Measurements from ENCODE around the gene PDZK1IP1. TPM values are rescaled to one million over a fixed set of nuclear protein-coding genes. Genes with fewer than 3 reads are reported as not detected.

Gene PDZK1IP1
- total and polyA plus RNA-seq, 4 donors: 0.75 to 2.2 (median 0.98) TPM

GRCh38 chr1:47207803-47208373 lies 18.1 kb upstream of the PDZK1IP1 start:
- peaks cover 0 to 3% (median 0%) of the 10 kb centered on the region in 4 donors for H3K27me3 ChIP-seq (ENCODE audit: control insufficient read depth in 4 of 4, insufficient read depth in 4 of 4, low read length in 3 of 4)

More at GRCh38 chr1:47207803-47208373, 18.1 kb upstream of the PDZK1IP1 start:
- H3K9ac ChIP-seq (ENCODE audit: low read depth in 1 of 2, low read length in 2 of 2): no peak overlapping the region
- DNase-seq (ENCODE audit: low spot score): no peak
- H3K4me1 ChIP-seq (ENCODE audit: control insufficient read depth in 4 of 4, insufficient read depth in 4 of 4, low read length in 3 of 4): no peaks in the 10 kb centered on the region
- TF ChIP-seq YY1 (IDR thresholded peaks at IDR 0.05) (no peak), RXRA (IDR thresholded peaks at IDR 0.05) (no peak), RAD21 (IDR thresholded peaks at IDR 0.05) (no peak), NR2F2 (IDR thresholded peaks at IDR 0.05) (no peak), TAF1 (conservative IDR thresholded peaks at IDR 0.05) (no peak), EGR1 (IDR thresholded peaks at IDR 0.05; ENCODE audit: low read depth in 2 of 2) (no peak), HNF4G (IDR thresholded peaks at IDR 0.05) (no peak), HNF4A (conservative IDR thresholded peaks at IDR 0.05) (no peak), REST (IDR thresholded peaks at IDR 0.05) (no peak), FOXA2 (IDR thresholded peaks at IDR 0.05) (no peak), SP1 (IDR thresholded peaks at IDR 0.05) (no peak), MAX (IDR thresholded peaks at IDR 0.05) (no peak), JUND (IDR thresholded peaks at IDR 0.05) (no peak), FOXA1 (IDR thresholded peaks at IDR 0.05) (no peak), GABPA (IDR thresholded peaks at IDR 0.05 in 1 of 2, conservative IDR thresholded peaks at IDR 0.05 in 1 of 2) (no peak)
- TF ChIP-seq, protein P1, sequence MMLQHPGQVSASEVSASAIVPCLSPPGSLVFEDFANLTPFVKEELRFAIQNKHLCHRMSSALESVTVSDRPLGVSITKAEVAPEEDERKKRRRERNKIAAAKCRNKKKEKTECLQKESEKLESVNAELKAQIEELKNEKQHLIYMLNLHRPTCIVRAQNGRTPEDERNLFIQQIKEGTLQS (IDR thresholded peaks at IDR 0.05): no peak
- TF ChIP-seq, protein P2, sequence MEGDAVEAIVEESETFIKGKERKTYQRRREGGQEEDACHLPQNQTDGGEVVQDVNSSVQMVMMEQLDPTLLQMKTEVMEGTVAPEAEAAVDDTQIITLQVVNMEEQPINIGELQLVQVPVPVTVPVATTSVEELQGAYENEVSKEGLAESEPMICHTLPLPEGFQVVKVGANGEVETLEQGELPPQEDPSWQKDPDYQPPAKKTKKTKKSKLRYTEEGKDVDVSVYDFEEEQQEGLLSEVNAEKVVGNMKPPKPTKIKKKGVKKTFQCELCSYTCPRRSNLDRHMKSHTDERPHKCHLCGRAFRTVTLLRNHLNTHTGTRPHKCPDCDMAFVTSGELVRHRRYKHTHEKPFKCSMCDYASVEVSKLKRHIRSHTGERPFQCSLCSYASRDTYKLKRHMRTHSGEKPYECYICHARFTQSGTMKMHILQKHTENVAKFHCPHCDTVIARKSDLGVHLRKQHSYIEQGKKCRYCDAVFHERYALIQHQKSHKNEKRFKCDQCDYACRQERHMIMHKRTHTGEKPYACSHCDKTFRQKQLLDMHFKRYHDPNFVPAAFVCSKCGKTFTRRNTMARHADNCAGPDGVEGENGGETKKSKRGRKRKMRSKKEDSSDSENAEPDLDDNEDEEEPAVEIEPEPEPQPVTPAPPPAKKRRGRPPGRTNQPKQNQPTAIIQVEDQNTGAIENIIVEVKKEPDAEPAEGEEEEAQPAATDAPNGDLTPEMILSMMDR (IDR thresholded peaks at IDR 0.05; ENCODE audit: low read depth, low read length, missing input control): no peak
- TF ChIP-seq, protein P3, sequence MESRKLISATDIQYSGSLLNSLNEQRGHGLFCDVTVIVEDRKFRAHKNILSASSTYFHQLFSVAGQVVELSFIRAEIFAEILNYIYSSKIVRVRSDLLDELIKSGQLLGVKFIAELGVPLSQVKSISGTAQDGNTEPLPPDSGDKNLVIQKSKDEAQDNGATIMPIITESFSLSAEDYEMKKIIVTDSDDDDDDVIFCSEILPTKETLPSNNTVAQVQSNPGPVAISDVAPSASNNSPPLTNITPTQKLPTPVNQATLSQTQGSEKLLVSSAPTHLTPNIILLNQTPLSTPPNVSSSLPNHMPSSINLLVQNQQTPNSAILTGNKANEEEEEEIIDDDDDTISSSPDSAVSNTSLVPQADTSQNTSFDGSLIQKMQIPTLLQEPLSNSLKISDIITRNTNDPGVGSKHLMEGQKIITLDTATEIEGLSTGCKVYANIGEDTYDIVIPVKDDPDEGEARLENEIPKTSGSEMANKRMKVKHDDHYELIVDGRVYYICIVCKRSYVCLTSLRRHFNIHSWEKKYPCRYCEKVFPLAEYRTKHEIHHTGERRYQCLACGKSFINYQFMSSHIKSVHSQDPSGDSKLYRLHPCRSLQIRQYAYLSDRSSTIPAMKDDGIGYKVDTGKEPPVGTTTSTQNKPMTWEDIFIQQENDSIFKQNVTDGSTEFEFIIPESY (IDR thresholded peaks at IDR 0.05): no peak
- 73% methylated on average over 8 of the region's 8 CpGs for WGBS
- no peaks in the 10 kb centered on the region for H3K9me3 ChIP-seq (ENCODE audit: control insufficient read depth in 4 of 4, low read length in 3 of 4)
- H3K4me3 ChIP-seq (ENCODE audit: low read depth in 1 of 3, low read length in 3 of 3): no peak overlapping the region
- no peaks in the 10 kb centered on the region for H3K36me3 ChIP-seq (ENCODE audit: control insufficient read depth in 4 of 4, insufficient read depth in 3 of 4, low read depth in 1 of 4, low read length in 3 of 4)
- no peak overlapping the region for H3K27ac ChIP-seq (ENCODE audit: low read depth in 1 of 2, low read length in 2 of 2)
